ENCODE measurements around the gene RECQL5.

The RECQL5 gene

DNA sequence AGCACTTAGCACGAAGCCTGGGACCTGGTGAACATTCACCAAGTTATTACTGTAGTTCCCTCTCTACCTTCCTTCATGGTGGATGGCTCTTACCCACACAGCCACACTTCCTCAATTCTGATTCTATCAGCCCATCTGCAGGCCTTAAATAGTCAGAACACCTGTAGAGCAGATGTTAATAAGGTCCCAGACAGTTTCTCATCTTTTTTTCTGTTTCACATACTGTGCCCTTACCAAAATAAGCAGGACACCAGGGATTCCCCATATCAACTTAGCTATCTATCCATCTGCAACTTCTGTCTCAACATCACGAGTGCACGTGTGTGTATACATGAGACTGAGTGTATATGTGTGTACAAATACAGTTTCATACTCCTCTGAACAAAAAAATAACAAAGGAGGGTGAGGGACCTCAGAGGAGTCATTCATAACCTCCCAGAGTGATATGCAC, 2.8 kb downstream of the RECQL5 start:
- no peak overlapping the region for H3K4me3 ChIP-seq (ENCODE audit: low read length)
- TF ChIP-seq, protein P1, sequence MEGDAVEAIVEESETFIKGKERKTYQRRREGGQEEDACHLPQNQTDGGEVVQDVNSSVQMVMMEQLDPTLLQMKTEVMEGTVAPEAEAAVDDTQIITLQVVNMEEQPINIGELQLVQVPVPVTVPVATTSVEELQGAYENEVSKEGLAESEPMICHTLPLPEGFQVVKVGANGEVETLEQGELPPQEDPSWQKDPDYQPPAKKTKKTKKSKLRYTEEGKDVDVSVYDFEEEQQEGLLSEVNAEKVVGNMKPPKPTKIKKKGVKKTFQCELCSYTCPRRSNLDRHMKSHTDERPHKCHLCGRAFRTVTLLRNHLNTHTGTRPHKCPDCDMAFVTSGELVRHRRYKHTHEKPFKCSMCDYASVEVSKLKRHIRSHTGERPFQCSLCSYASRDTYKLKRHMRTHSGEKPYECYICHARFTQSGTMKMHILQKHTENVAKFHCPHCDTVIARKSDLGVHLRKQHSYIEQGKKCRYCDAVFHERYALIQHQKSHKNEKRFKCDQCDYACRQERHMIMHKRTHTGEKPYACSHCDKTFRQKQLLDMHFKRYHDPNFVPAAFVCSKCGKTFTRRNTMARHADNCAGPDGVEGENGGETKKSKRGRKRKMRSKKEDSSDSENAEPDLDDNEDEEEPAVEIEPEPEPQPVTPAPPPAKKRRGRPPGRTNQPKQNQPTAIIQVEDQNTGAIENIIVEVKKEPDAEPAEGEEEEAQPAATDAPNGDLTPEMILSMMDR (conservative IDR thresholded peaks at IDR 0.05; ENCODE audit: low read depth, low read length), result no peak
- no peak for DNase-seq (ENCODE audit: low read depth)

DNA sequence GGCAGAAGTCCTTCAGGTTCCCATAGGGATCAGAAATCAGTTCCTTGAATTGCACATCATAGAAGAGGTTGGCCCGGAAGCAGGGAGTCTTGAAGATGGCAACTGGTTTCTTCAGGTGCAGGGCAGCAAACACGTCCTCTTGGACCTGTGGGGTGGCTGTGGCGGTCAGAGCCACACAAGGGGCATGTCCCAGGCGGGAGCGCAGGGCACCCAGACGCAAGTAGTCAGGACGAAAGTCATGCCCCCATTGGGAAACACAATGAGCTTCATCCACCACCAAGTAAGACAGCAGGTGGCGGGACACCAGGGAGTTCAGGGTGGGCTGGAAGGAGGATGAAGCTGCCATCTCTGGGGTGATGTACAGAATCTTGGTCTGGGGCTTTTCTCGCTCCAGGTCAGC, 4.4 kb downstream of the RECQL5 start:
- TF ChIP-seq, protein P1 (conservative IDR thresholded peaks at IDR 0.05; ENCODE audit: low read depth, low read length), result no peak
- no peak for DNase-seq (ENCODE audit: low read depth)
- no peak overlapping the region for H3K4me3 ChIP-seq (ENCODE audit: low read length)

GRCh38 chr17:75661531-75661930, 5.4 kb downstream of the RECQL5 start:
- H3K4me3 ChIP-seq (ENCODE audit: low read length), result no peak overlapping the region
- TF ChIP-seq, protein P1 (conservative IDR thresholded peaks at IDR 0.05; ENCODE audit: low read depth, low read length), result no peak
- DNase-seq (ENCODE audit: low read depth), result no peak

- TF ChIP-seq, protein P1 (conservative IDR thresholded peaks at IDR 0.05; ENCODE audit: low read depth, low read length), result no peak
- DNase-seq (ENCODE audit: low read depth), result no peak
- H3K4me3 ChIP-seq (ENCODE audit: low read length), result no peak overlapping the region
These were observed 8.7 kb downstream of the RECQL5 start for GRCh38 chr17:75658237-75658636.

GRCh38 chr17:75654176-75654575, 12.8 kb downstream of the RECQL5 start:
- TF ChIP-seq, protein P1 (conservative IDR thresholded peaks at IDR 0.05; ENCODE audit: low read depth, low read length), result no peak
- DNase-seq (ENCODE audit: low read depth), result no peak
- H3K4me3 ChIP-seq (ENCODE audit: low read length), result no peak overlapping the region

DNA sequence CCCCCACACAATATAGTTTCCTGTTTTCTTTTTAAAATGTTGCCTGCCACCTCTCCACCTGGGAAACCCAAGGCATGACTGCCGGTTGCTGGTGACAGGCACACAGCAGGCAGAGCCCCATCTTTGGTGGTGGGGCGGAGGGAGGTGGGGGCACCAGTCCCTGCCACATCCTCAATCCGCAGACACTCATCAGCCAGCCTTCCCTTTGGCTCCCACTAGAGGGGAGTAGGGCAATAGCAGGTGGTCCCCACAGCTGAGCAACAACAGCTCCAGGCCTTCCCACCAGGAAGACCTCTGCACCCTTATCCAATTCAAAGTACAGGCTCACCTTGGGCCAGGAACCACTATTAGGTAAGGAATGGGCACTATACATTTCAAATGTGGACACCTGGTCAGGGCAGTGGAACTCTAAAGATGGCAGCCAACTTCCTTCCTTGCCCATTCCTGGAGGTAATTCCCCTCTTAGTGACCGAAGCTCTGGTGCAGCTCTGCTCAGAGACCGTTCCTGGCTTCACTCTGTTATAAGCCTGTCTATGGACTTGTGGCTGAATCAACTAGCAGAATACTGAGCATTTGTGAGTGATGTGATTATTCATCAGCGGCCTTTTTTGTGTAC, 13.9 kb downstream of the RECQL5 start:
- no peak overlapping the region for H3K4me3 ChIP-seq (ENCODE audit: low read length)
- no peak for DNase-seq (ENCODE audit: low read depth)
- TF ChIP-seq, protein P1 (conservative IDR thresholded peaks at IDR 0.05; ENCODE audit: low read depth, low read length), result peak; percentile 94

DNA sequence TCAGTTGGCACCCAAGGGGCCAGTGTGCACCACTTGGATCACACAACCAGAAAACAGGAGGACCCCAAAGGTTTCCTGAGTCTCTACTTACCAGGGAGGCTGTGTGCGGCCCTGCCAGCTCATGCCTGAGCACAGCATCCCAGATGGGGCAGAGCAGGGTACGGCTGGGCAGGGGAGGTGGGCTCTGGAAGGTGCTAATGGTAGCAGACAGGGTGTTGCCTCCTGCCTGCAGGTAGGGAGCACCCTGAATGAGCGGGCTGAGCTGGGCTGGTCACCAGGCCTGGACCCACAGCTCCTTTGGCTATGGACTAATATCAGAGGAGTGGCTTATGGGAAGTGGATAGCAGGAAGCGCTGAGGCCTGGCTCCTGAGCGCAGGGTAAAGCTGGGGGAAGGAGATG, 14.6 kb downstream of the RECQL5 start:
- no peak for DNase-seq (ENCODE audit: low read depth)
- no peak overlapping the region for H3K4me3 ChIP-seq (ENCODE audit: low read length)
- TF ChIP-seq, protein P1 (conservative IDR thresholded peaks at IDR 0.05; ENCODE audit: low read depth, low read length), result no peak
